ENCODE results near the gene LMF1.

GRCh38 chr16:931626-932500, 38.9 kb downstream of the LMF1 start:
- no peak for TF ChIP-seq CTCF (IDR thresholded peaks at IDR 0.05)
- TF ChIP-seq POLR2AphosphoS5 (IDR thresholded peaks at IDR 0.05; ENCODE audit: insufficient read depth in 1 of 2, low read depth in 1 of 2), result no peak
- TF ChIP-seq POLR2A (IDR thresholded peaks at IDR 0.05), result no peak

Measured in vagina (tissue), 2 donors.